ENCODE data around the gene EXOC3L1.

DNA sequence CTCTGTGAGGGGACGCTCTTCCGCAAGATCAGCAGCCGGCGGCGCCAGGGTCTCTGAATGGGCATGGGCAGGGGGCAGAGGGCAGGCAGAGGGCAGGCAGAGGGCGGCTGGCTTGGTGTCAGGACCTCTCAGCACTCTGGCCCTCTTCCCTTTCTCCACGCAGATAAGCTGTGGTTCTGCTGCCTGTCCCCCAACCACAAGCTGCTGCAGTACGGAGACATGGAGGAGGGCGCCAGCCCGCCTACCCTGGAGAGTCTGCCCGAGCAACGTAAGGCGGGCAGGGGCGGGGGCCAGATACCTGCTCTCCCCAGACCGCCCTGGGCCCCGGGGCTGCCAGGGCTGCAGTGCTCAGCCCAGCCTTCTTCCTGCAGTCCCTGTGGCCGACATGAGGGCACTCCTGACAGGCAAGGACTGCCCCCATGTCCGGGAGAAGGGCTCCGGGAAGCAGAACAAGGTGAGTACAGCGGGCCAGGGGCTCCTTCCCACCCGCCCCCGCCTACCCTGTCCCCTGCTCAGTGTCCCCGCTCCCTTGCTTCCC, 13.1 kb upstream of the EXOC3L1 start:
- TF ChIP-seq, protein P1, sequence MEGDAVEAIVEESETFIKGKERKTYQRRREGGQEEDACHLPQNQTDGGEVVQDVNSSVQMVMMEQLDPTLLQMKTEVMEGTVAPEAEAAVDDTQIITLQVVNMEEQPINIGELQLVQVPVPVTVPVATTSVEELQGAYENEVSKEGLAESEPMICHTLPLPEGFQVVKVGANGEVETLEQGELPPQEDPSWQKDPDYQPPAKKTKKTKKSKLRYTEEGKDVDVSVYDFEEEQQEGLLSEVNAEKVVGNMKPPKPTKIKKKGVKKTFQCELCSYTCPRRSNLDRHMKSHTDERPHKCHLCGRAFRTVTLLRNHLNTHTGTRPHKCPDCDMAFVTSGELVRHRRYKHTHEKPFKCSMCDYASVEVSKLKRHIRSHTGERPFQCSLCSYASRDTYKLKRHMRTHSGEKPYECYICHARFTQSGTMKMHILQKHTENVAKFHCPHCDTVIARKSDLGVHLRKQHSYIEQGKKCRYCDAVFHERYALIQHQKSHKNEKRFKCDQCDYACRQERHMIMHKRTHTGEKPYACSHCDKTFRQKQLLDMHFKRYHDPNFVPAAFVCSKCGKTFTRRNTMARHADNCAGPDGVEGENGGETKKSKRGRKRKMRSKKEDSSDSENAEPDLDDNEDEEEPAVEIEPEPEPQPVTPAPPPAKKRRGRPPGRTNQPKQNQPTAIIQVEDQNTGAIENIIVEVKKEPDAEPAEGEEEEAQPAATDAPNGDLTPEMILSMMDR (IDR thresholded peaks at IDR 0.05): no peak
- TF ChIP-seq POLR2A (IDR thresholded peaks at IDR 0.05): no peak
